Epithelial cell of esophagus (primary cell): ENCODE results near the gene RAPGEF2.

Experiments
- DNase-seq: peaks from one replicate; pipeline ENCODE4 v3.0.0; 2010; ENCODE audit warnings: low read depth
- H3K4me3 ChIP-seq: 2 replicates; pipeline ENCODE4 v1.5.1; 2011; ENCODE audit warnings: mild to moderate bottlenecking, low read length, control low read depth
- TF ChIP-seq, protein P1 (sequence below): IDR thresholded peaks from 2 replicates; pipeline ENCODE4 v1.5.1; 2011; ENCODE audit warnings: low read depth, mild to moderate bottlenecking, low read length, control low read depth, inconsistent platforms; ENCODE audit not compliant: insufficient read depth; ENCODE audit errors: missing control alignments

RAPGEF2 gene

DNA sequence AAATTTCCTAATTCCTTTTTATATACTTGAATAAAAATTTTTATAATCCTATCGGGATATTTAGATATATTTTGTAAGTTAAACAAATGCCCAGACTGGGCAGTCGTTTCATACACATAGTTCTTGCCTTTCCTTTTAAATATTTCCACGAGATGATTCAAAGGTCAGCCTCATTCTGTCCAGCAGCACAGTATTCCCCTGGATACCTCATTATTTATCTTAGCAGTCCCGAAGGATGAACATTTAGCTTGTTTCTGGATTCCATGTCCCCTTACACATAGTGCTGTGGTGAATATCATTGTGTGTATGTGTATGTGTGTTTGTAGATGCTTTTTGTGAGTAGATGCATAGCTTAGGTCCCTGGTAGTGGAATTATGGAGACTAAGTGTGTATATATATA is 38.3 kb downstream of the RAPGEF2 start:
- H3K4me3 ChIP-seq = no peak overlapping the region
- TF ChIP-seq, protein P1, sequence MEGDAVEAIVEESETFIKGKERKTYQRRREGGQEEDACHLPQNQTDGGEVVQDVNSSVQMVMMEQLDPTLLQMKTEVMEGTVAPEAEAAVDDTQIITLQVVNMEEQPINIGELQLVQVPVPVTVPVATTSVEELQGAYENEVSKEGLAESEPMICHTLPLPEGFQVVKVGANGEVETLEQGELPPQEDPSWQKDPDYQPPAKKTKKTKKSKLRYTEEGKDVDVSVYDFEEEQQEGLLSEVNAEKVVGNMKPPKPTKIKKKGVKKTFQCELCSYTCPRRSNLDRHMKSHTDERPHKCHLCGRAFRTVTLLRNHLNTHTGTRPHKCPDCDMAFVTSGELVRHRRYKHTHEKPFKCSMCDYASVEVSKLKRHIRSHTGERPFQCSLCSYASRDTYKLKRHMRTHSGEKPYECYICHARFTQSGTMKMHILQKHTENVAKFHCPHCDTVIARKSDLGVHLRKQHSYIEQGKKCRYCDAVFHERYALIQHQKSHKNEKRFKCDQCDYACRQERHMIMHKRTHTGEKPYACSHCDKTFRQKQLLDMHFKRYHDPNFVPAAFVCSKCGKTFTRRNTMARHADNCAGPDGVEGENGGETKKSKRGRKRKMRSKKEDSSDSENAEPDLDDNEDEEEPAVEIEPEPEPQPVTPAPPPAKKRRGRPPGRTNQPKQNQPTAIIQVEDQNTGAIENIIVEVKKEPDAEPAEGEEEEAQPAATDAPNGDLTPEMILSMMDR = no peak
- DNase-seq = no peak

DNA sequence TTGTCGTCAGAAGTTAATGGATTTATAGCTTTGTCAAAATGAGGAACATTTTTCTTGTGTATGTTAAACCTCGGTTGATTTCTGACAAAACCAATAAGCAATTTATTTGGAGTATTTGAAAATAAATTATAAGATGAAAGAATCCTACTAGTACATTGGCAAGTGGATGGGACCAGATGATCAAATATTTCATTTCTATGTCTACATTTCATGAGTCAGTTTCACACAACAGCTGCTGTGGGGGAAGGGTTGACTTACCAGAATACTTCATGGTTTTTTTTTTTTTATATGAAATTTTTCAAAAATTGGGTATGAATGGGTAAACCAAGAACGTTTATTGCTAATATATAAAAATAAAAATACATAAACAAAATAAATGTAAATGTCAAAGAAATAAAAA is 39.4 kb downstream of the RAPGEF2 start:
- TF ChIP-seq, protein P1 = no peak
- H3K4me3 ChIP-seq = no peak overlapping the region
- peak; percentile 43 for DNase-seq

DNA sequence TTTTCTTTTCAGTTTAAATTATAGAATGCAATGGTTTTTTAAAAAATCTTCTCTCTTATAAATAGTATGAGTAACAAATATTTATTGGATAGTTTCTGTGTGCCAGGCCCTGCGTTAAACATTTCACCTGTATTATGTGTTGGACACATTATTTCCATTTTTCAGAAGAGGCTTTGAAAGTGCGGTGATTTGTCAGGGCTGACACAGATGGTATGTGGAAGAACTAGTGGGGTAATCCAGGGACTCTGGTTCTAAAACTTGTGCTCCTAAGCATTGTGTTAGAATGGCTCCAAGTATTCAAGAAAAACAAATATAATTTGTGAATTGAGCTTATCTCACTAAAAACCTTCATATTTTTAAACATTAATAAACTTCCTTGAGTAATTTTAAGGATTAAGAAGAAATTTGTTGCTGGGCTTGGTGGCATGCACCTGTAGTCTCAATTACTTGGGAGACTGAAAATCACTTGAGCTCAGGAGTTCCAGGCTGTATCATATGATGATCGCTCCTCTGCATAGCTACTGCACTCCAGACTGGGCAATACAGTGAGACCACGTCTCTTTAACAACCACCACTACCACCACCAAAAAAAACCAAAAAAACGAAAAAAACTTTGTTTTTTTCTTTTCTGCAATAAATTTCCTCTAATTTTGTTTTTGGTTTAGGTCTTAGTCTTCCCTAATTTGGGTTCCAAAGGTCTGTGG is 40.0 kb downstream of the RAPGEF2 start:
- no peak overlapping the region for H3K4me3 ChIP-seq
- DNase-seq = no peak
- TF ChIP-seq, protein P1 = no peak

DNA sequence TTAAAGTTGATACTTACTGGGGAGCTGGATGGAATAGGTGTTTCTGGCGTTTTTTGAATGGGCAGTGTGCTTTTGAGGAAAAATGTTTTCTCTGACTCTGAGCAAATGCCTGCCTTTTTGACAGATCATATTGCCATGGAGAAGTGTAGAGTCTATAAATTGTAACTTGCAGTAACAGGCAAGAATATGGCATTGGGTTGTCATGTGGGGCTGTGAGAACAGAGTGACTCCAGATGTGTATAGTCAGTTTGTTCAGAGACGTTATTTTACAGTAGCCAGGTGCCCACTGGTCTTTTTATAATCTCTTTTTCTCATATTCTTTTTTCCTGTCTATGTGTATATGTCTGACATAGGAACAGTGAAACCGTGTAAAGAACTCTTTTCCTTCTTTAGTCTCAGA is 40.8 kb downstream of the RAPGEF2 start:
- no peak overlapping the region for H3K4me3 ChIP-seq
- TF ChIP-seq, protein P1 = no peak
- no peak for DNase-seq

DNA sequence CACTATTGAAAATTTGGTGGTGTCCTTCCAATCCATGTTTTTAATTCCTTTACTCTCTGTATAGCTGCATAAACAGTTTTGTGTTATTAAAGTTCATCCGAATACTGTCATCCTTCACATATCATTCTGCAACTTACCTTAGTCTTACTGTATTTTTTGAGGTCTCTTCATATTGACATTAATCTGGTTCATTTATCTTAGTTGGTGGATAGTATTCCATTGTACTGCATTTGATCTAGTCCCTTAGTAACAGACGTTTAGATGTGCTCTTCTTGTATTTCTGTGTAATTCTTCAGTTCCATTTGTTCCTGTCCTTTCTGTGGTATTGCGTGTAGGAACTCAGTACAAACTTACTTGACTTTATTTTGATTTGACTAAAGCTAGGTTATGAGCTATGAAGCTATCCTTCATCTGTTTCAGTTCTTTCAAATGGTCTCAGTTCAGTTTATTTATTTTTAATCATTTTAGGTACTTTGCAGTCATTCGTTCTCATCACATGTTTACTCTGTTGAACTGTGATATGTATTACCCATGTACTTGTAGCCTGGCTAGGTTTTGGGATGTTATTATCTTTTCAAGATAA is 41.3 kb downstream of the RAPGEF2 start:
- no peak overlapping the region for H3K4me3 ChIP-seq
- TF ChIP-seq, protein P1 = no peak
- DNase-seq = no peak

DNA sequence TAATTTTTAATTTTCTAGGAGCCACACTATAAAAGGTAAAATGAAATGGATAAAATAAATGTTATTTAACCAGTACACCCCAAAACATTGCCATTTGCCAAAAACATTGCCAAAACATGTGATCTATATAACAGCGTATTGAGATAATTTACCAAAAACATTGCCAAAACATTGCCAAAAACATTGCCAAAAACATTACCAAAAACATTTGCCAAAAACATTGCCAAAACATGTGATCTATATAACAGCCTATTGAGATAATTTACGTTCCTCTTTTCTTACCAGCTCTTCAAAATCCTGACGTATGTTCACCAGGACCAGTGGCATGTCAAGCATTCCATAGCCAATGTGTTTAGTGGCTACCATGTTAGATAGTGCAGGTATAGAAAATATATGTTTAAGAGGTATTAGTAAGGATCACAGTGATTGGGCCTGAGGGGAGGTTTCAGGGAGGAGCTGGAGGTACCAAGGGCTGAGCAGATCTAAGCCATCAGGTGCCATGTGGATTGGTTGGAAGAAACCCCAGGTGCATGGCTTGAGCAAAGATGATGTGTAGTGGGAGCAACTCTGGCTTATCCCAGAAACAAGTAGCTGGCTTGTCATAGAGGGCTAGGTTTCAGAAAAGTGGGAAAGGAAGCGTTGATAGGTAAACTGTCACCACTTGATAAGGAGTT is 42.6 kb downstream of the RAPGEF2 start:
- TF ChIP-seq, protein P1 = no peak
- no peak overlapping the region for H3K4me3 ChIP-seq
- no peak for DNase-seq

DNA sequence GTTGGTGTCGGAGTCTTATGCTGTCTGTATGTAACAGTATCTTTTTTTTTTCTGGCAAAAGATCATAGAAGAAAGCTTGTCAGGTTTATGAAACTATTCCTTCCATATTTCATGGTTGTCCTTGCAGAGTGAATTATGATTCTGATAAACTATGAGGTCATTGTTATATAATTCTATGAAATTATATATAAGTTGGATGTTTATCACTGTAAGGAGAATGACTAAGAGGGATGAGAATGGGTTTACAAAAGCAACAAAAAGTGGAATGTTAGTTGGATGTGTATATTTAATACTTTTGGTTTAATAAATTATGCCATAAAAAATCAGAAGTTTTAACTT is 43.1 kb downstream of the RAPGEF2 start:
- no peak overlapping the region for H3K4me3 ChIP-seq
- no peak for DNase-seq
- TF ChIP-seq, protein P1 = no peak
